Stomach (tissue), 9 donors: ENCODE data around the gene PPT2. TPM values are rescaled to one million over a fixed set of nuclear protein-coding genes. Genes with fewer than 3 reads are reported as not detected.

Experiments used
- DNase-seq, 2 donors: peaks; one replicate each; pipeline versions ENCODE4 v3.0.0 to v3.0.0-alpha.2; 2013 to 2019
- H3K27ac ChIP-seq, 5 donors: fragments of 200-600 bp in 4 of 5; sonication (generic) in 4 of 5; one replicate each; pipeline ENCODE4 v1.5.1; 2013 to 2019; ENCODE audit warnings: mild to moderate bottlenecking in 1 of 5, moderate library complexity in 1 of 5
- H3K27me3 ChIP-seq, 3 donors: fragments of 200-600 bp; sonication (generic); one replicate each; pipeline ENCODE4 v1.5.1; 2017 to 2019; ENCODE audit warnings: mixed run types in 1 of 3
- H3K36me3 ChIP-seq, 4 donors: fragments of 200-600 bp; sonication (generic); 1 replicate in 3 of 4; 2 replicates in 1 of 4; pipeline ENCODE4 v1.5.1; 2016 to 2019
- H3K4me1 ChIP-seq, 4 donors: fragments of 200-600 bp; sonication (generic); one replicate each; pipeline ENCODE4 v1.5.1; 2016 to 2019
- H3K4me3 ChIP-seq, 4 donors: fragments of 200-600 bp; sonication (generic) in 3 of 4; one replicate each; pipeline ENCODE4 v1.5.1; 2016 to 2019; ENCODE audit warnings: mild to moderate bottlenecking in 1 of 4
- H3K9me3 ChIP-seq, 4 donors: fragments of 200-600 bp; sonication (generic); one replicate each; pipeline ENCODE4 v1.5.1; 2016 to 2019
- EP300 ChIP-seq: sonication (generic); formaldehyde crosslinking; IDR thresholded peaks from one replicate; pipeline ENCODE4 v1.6.1; 2017; ENCODE audit warnings: antibody characterized with exemption
- POLR2A ChIP-seq, 4 donors: fragments of 450-650 bp; IDR thresholded peaks; one replicate each; pipeline ENCODE4 v1.6.1; 2016; ENCODE audit warnings: antibody characterized with exemption in 4 of 4, control low read depth in 2 of 4, mild to moderate bottlenecking in 1 of 4, moderate library complexity in 1 of 4
- POLR2AphosphoS5 ChIP-seq, 3 donors: sonication (generic); formaldehyde crosslinking; IDR thresholded peaks; one replicate each; pipeline ENCODE4 v1.6.1; 2016; ENCODE audit warnings: antibody characterized with exemption in 3 of 3
- WGBS, 5 donors: extraction: QIAGEN DNeasy Blood & Tissue Kit in 3 of 5; methylation state at CpG; one replicate each; pipeline versions ENCODE4 v1.1.5 to v1.1.7; 2013 to 2018; 5-methylcytosine and 5-hydroxymethylcytosine counted together
- intact Hi-C: fragments of 100-400 bp; cut with DNase I; formaldehyde crosslinking; loops from one replicate; pipeline ENCODE4 v1.15.1; 2023; ENCODE audit warnings: low total_unique reads
- polyA plus RNA-seq, 3 donors: library from polyadenylated mRNA; stranded (reverse); fragments of 200-250 nt; gene quantifications; one replicate each; pipeline ENCODE4 v1.2.3, GENCODE V29; 2013
- total RNA-seq, 5 donors: library from RNA; depleted of rRNA; stranded (reverse); fragments of >200 nt; gene quantifications; one replicate each; pipeline versions ENCODE4 v1.1.0 to v1.2.3, GENCODE V29; 2014 to 2016
- TF ChIP-seq, protein P1 (sequence below), 7 experiments: fragments of 450-650 bp in 4 of 7; fragments of 200-600 bp in 3 of 7; sonication (generic) in 3 of 7; IDR thresholded peaks; one replicate each; pipeline ENCODE4 v1.5.1; 2016 to 2019; ENCODE audit warnings: antibody characterized with exemption in 7 of 7, control low read depth in 2 of 7, mild to moderate bottlenecking in 1 of 7
- donor health status: healthy with polysubstance abuse.
- donor health status: Bipolar disorder and iron deficiency.
- donor health status: healthy.

Gene PPT2
- total and polyA plus RNA-seq, 8 donors = 5.8 to 73.0 (median 10.7) TPM

DNA sequence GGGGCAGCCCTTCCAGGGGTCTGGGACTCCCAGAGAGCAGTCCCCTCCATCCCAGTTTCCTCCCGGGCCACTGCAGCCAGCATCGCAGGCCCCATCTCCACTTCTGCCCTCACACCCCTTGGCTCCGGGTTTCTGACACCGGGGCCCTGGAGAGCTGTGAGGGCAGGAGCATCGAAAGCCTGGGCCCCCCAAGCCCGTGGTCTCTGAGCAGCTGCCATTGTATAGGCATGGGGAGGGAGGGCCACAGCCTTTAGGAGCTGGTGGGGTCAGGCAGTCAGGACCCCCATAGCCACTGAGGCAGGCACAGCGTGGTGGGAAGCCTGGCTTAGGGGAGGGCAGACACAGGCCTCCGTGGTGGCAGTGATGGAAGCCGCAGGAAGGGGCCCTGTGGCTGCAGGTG, 48.2 kb downstream of the PPT2 start:
- intact Hi-C loops = no loop called here
- Histone ChIP-seq H3K36me3 (no peaks in the 10 kb centered on the region), H3K4me1 (peaks cover 3 to 8% (median 4%) of the 10 kb centered on the region in 4 donors), H3K27ac (no peak overlapping the region), H3K4me3 (no peak overlapping the region), H3K27me3 (peaks cover 0 to 29% (median 0%) of the 10 kb centered on the region in 3 donors), H3K9me3 (no peaks in the 10 kb centered on the region)
- no peak for DNase-seq
- 82 to 89% (median 87%) methylated on average over 4 to 9 of the region's 9 CpGs for WGBS, 5 donors
- TF ChIP-seq POLR2A (IDR thresholded peaks at IDR 0.05) (no peak), EP300 (no peak), POLR2AphosphoS5 (IDR thresholded peaks at IDR 0.05) (no peak)
- TF ChIP-seq, protein P1, sequence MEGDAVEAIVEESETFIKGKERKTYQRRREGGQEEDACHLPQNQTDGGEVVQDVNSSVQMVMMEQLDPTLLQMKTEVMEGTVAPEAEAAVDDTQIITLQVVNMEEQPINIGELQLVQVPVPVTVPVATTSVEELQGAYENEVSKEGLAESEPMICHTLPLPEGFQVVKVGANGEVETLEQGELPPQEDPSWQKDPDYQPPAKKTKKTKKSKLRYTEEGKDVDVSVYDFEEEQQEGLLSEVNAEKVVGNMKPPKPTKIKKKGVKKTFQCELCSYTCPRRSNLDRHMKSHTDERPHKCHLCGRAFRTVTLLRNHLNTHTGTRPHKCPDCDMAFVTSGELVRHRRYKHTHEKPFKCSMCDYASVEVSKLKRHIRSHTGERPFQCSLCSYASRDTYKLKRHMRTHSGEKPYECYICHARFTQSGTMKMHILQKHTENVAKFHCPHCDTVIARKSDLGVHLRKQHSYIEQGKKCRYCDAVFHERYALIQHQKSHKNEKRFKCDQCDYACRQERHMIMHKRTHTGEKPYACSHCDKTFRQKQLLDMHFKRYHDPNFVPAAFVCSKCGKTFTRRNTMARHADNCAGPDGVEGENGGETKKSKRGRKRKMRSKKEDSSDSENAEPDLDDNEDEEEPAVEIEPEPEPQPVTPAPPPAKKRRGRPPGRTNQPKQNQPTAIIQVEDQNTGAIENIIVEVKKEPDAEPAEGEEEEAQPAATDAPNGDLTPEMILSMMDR (IDR thresholded peaks at IDR 0.05) = no peak

DNA sequence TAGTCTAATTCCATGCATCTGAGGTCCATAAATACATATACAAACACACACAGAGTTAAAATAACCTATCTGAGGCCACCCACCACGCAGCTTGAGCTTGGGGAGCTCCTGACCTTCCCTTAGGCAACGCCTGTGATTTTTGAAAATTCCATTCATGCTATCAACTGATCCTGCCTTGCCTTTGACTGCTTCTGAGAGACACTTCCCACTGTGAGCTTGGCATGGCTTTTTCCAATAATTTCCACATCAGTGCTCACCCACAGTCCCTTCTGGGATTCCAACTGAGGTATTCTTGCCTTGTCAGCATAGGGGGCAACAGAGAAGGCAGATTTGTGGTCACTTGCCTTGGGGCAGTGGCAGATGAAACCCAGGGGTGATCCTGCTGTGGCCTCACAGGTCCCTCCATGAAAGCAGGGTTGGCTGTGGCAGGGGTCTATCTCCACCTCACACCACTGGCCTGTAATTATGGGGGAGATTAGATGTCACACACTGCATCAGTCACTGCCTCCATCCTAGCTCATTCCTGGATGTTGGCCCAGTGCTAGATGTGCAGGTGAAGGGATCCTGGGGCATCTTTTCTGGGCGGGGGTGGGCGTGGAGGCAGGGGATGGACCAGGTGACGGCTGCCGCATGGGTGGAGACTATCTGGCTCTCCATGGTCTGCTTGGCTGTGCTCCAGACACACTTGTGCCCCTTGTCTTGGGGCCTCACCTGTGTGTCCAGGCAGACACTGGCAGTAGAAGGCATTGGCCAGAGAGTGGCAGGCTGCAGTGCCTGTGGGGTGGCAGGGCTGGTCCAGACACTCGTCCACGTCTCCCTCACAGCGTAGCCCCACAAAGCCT, 49.7 kb downstream of the PPT2 start:
- Histone ChIP-seq H3K9me3 (no peaks in the 10 kb centered on the region), H3K4me1 (no peaks in the 10 kb centered on the region), H3K4me3 (no peak overlapping the region), H3K27me3 (peaks cover 0 to 29% (median 0%) of the 10 kb centered on the region in 3 donors), H3K36me3 (no peaks in the 10 kb centered on the region), H3K27ac (no peak overlapping the region)
- TF ChIP-seq EP300 (no peak), POLR2AphosphoS5 (IDR thresholded peaks at IDR 0.05) (no peak), POLR2A (IDR thresholded peaks at IDR 0.05) (no peak)
- TF ChIP-seq, protein P1 (IDR thresholded peaks at IDR 0.05) = no peak
- 74 to 83% (median 78%) methylated on average over 8 to 9 of the region's 9 CpGs for WGBS, 5 donors
- DNase-seq = no peak
- intact Hi-C loops = no loop called here

DNA sequence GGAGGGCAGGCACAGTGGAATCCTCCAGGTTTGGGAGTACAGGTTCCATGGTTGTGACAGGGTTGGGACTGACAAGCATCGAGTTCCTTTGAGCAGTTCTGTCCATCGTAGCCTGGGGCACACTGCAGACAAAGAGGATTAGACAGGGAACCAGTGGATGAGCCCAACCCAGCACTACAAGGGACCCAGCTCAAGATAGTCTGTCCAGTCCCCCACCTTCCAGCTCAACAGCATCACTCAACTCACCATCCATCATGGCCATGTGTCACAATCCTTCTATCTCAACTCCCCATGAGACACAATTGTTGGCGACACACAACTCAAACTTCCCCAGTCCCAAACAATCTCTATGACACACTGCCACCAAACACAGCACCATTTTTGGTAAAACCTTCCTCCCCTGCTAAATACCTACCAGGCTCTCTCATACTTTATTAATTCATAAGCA, 50.4 kb downstream of the PPT2 start:
- no peak overlapping the region for H3K27ac ChIP-seq

DNA sequence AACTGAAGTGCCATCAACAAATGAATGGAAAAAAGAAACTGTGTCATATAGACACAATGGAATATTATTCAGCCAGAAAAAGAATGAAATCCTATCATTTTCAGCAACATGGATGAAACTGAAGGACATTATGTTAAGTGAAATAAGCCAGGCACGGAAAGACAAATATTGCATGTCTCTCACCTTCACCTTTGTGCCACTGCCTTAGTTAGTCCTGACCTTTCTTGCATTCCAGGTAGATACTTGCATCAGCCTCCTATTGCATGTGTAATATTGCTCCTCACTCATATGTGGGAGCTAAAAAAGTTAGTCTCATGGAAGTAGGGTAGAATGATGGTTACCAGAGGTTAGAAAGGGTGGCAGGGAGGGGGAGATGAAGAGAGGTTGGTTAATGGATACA, 55.1 kb downstream of the PPT2 start:
- Histone ChIP-seq H3K27me3 (peaks cover 0 to 4% (median 0%) of the 10 kb centered on the region in 3 donors), H3K27ac (no peak overlapping the region), H3K4me1 (no peaks in the 10 kb centered on the region), H3K36me3 (no peaks in the 10 kb centered on the region), H3K4me3 (no peak overlapping the region), H3K9me3 (no peaks in the 10 kb centered on the region)
- no peak for DNase-seq
- TF ChIP-seq EP300 (no peak), POLR2A (IDR thresholded peaks at IDR 0.05) (no peak), POLR2AphosphoS5 (IDR thresholded peaks at IDR 0.05) (no peak)
- TF ChIP-seq, protein P1 (IDR thresholded peaks at IDR 0.05) = no peak
- 57 to 82% (median 76%) methylated on average over 1 of the region's 1 CpG for WGBS, 5 donors
- intact Hi-C loops = no loop called here

More for the DNA sequence above, 50.4 kb downstream of the PPT2 start:
- no peak for DNase-seq
- TF ChIP-seq POLR2AphosphoS5 (IDR thresholded peaks at IDR 0.05) (no peak), POLR2A (IDR thresholded peaks at IDR 0.05) (no peak), EP300 (no peak)
- TF ChIP-seq, protein P1 (IDR thresholded peaks at IDR 0.05) = no peak
- intact Hi-C loops = no loop called here
- WGBS, 5 donors = 78 to 97% (median 88%) methylated on average over 3 of the region's 3 CpGs
- no peaks in the 10 kb centered on the region for H3K4me1 ChIP-seq
- peaks cover 0 to 29% (median 0%) of the 10 kb centered on the region in 3 donors for H3K27me3 ChIP-seq
- H3K4me3 ChIP-seq = no peak overlapping the region
- no peaks in the 10 kb centered on the region for H3K36me3 ChIP-seq
- H3K9me3 ChIP-seq = no peaks in the 10 kb centered on the region
